Fibroblast of villous mesenchyme (primary cell): ENCODE measurements around the gene UBQLN1. TPM values are rescaled to one million over a fixed set of nuclear protein-coding genes. Genes with fewer than 3 reads are reported as not detected.
A peak's percentile ranks its signal among the peaks of the same experiment; 100 is the strongest.
"Not testable (repeated sequence)": the region's sequence is repeated elsewhere in the genome, so short reads cannot be mapped to it uniquely, and the experiment has no call there.

ENCODE experiments used
- DNase-seq: peaks from one replicate; pipeline ENCODE4 v3.0.0-alpha.2; 2010; ENCODE audit warnings: low read depth
- H3K4me3 ChIP-seq: 2 replicates; pipeline ENCODE4 v1.5.1; 2011; ENCODE audit warnings: low read depth, mild to moderate bottlenecking, low read length
- total RNA-seq: library from RNA; depleted of rRNA; stranded (reverse); fragments of >200 nt; gene quantifications from 2 replicates; pipeline ENCODE4 v1.2.3, GENCODE V29; 2012
- TF ChIP-seq, protein P1 (sequence below): IDR thresholded peaks from 2 replicates; pipeline ENCODE4 v1.5.1; 2012; ENCODE audit warnings: low read depth, mild to moderate bottlenecking, low read length; ENCODE audit not compliant: insufficient read depth

The UBQLN1 gene
- 97.0 and 133 TPM in 2 replicates for total RNA-seq

GRCh38 chr9:83707768-83708514, at the start of gene UBQLN1:
Gene UBQLN1, minus strand, starts transcription at chr9:83707958. Its CDS starts 279 bp downstream, at chr9:83707679.
- DNase-seq = peak; percentile 95
- H3K4me3 ChIP-seq = peak within 1 kb of the TSS; percentile 89
- TF ChIP-seq, protein P1, sequence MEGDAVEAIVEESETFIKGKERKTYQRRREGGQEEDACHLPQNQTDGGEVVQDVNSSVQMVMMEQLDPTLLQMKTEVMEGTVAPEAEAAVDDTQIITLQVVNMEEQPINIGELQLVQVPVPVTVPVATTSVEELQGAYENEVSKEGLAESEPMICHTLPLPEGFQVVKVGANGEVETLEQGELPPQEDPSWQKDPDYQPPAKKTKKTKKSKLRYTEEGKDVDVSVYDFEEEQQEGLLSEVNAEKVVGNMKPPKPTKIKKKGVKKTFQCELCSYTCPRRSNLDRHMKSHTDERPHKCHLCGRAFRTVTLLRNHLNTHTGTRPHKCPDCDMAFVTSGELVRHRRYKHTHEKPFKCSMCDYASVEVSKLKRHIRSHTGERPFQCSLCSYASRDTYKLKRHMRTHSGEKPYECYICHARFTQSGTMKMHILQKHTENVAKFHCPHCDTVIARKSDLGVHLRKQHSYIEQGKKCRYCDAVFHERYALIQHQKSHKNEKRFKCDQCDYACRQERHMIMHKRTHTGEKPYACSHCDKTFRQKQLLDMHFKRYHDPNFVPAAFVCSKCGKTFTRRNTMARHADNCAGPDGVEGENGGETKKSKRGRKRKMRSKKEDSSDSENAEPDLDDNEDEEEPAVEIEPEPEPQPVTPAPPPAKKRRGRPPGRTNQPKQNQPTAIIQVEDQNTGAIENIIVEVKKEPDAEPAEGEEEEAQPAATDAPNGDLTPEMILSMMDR = no peak

DNA sequence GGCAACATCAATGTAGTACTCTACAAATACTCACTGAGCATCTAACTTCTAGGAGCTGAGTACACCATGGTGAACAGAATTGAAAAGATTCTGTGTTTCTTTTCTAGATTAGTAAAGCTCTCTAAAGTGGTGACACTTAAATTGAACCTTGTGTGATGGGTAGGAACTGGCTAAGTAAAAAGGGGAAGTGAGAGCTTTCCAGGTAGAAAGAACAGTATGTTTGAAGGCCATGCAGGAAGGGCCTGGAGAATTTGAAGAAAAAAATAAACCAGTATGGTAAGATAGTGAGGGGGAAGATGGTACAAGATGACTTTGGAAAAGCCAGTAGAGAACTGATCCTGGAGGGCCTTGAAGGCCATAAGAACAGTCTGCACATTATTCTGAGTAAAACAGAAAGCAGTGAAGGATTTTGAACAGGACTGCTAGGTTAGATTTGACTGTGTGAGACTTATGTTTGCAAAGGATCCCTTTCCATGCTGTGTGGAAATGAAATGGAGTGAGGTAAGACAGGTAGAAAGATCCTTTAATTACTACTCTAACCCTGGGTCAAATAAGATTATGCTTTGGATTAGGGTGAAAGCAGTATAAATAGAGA, 46.7 kb upstream of the UBQLN1 start:
- no peak overlapping the region for H3K4me3 ChIP-seq
- TF ChIP-seq, protein P1 = no peak
- DNase-seq = no peak

DNA sequence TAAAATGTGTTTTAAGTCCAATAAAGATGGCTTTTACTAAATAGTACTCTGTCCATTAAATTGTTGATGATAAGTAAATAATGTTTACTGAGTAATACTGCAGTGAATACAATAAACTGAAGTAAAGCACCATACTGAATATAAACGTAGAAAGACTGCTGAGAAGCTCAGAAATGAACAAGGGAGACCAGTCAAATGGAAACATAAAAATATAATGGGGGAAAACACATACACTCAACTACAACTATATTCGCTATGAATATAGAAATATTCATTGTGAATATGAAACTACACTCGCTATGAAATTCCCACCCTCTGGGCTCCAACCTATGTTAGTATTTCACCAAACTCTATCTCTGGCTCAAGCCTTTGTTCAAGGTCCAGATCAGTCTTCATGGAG, 41.9 kb upstream of the UBQLN1 start:
- no peak for DNase-seq
- no peak overlapping the region for H3K4me3 ChIP-seq
- TF ChIP-seq, protein P1 = no peak

DNA sequence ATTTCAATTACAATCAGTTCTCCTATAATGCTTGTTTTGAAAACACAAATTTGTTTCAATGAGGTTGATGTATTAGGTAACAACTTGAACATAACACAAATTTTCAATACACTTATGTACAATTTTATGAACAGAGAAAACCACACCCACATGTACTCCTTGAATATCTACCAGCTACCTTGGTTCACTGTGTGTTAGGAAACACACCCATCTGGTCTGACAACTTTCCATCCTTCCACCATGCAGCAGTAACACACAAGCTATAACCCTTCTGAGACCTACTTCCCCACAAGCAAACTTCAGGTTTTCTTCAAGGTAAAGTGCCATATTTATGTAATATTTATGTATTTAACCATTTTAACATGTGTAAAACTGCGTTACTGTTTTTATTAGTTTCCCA, 36.4 kb upstream of the UBQLN1 start:
- no peak for DNase-seq
- H3K4me3 ChIP-seq = no peak overlapping the region
- TF ChIP-seq, protein P1 = no peak

DNA sequence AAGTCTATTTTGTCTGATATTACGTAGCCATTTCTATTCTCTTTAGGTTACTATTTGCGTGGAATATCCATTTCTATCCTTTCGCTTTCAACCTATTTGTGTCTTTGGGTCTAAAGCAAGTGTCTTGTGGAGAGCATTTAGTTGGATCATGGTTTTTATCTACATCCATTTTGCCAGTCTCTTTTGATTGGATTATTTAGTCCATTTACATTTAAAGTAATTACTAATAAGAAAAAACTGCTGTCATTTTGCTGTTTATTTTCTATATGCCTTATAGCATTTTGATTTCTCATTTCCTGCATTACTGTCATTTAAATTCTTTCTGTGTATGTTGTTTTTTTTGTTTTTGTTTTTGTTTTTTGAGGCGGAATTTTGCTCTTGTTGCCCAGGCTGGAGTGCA, 26.0 kb upstream of the UBQLN1 start:
- H3K4me3 ChIP-seq = no peak overlapping the region
- no peak for DNase-seq
- TF ChIP-seq, protein P1 = no peak

- DNase-seq, H3K4me3 ChIP-seq: not testable (repeated sequence)
These were observed 21.0 kb upstream of the UBQLN1 start for GRCh38 chr9:83728591-83729368.

GRCh38 chr9:83724436-83724835, 16.7 kb upstream of the UBQLN1 start:
- TF ChIP-seq, protein P1 = no peak
- H3K4me3 ChIP-seq = no peak overlapping the region
- DNase-seq = no peak
